Activated CD4-positive, alpha-beta T cell treated with anti-CD3 and anti-CD28 coated beads, Interleukin-2, amount 50 U/mL, for 4 hours (primary cell): ENCODE results near the gene BBS9.

Experiments
- DNase-seq, 2 experiments: peaks; one replicate each; pipeline ENCODE4 v3.0.0-alpha.2; 2020

BBS9 gene

DNA sequence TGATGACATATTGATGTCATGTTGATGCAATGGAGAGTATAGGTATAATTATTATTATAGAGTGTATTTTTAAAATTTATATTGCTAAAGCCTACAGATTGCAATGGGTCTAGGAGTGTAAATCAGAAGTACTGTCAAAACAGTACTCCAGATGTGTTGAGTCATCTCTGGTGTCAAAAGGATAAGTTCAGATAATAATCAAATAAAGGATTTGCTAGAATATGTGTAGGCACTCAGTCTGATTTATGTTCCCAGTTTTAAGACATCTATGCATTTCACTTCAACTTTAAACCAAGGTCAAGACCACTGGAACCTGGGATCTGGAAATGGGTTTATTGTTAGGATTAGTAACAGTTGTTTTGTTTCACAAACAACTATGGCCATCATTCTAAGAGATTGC is 433.6 kb downstream of the BBS9 start:
- no peak for DNase-seq

DNA sequence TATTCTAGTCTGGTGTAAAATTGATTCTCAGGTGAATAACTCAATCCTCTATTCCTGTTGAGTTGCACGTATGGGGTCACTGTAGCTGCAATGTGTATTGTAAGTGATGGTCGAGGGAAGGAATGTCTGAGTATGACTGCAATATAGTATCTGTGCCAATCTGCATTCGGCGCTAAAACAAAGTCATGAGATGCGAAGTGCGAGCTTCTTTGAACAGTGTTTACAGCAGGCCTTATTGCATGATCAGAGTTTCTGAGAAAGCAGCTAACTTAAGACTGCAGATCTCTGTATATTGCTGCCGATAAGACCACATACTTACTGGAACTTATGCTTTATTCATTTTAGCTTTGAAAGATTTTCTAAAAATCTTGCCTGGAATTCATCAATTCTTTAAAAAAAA is 434.3 kb downstream of the BBS9 start:
- DNase-seq = no peak

GRCh38 chr7:33578166-33578565 is 448.8 kb downstream of the BBS9 start:
- no peak for DNase-seq

DNA sequence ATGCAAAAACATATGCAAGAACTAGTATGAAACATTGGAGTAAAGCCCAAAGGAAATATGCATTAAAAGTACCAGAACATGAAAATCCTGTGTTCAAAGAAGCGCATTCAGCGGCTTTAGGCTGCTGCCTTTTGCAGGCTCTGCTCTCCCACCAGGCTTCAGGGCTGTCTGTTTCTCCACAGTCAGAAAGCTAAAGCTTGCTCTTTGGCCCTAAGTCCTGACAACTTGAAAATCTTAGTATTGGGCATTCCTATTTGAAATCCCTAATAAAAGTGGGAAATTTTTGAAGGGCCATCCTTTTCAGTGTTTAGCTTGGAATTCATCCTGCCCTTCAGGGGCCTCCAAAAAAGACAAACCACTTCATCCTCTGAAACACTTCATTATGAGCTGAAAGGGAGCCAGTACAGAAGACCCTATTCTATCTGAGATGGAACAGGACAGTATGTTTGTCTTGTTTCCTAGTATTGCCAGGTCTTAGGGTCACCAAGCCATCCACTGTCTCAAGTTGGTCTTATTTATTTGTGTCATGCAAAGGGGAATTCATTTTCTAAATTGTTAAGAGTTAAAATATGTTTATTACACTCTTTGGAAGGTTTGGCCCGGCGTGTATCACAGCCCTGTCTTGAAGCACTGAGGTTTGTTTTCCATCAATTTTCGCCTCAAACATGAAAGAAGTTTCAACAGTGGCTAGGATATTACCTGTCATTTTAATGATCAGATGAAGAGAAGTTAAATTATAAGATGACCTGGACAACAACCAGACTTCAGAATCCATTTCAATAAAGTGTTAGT is 449.7 kb downstream of the BBS9 start:
- DNase-seq = no peak

- no peak for DNase-seq
Observed at GRCh38 chr7:33579673-33579960, 450.3 kb downstream of the BBS9 start.

DNA sequence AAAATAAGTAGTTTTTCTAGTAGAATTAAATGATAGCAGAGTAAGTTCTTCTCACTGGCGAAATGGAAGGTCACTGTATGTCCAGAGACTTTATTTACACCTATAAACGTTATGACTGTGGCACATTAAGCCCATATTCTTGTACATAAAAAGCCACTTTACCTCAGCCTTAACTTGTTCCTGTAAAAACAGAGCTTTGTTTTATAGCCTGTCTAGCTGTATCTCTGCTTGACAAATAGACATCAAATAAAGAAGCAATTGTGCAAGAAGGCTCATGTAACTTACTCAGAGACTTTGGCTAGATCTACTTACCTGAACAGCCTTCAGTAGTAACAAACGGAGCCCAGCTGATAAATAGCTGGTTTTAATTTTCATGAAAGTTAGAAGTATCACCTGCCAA is 451.9 kb downstream of the BBS9 start:
- DNase-seq = no peak

- no peak for DNase-seq
Observed at GRCh38 chr7:33582104-33582503, 452.7 kb downstream of the BBS9 start.

DNA sequence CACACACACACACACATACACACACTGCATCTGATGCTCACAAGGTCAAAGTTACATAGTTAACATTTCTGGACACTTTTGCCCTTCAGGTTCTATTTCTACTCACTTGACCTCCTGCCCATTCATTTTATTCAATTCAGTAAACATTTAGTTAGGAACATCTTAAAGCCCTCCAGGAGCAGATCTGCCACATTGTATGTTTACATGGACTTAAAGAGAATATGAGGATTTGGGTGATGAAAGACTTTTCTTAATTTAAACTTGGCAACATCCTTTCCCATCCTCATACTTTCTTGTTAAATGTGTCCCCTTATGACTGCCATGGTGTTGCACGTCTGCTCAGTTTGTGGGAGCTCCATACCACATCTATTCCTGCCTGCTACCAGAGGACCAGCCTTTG is 453.2 kb downstream of the BBS9 start:
- no peak for DNase-seq

- DNase-seq = no peak
Observed at GRCh38 chr7:33589911-33590310, 460.5 kb downstream of the BBS9 start.

DNA sequence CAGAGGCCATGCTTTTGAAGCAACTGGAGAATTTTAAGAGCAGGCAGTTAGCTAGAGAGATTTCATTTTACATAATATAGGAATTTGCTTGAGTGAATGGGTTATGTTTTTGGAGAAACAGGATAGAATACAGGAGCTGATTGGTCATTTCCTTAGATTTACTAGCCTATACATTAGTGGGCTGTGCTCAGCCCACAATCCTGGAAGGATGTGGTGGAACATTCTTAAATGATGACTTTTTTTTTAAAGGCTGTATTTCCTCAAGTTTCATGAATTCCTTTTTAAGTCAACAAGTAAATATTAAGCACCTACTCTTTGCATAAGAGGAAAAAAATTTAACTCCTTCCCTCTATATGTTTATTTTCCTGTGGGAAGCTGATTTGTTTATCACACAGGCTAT is 461.6 kb downstream of the BBS9 start:
- DNase-seq = no peak

DNA sequence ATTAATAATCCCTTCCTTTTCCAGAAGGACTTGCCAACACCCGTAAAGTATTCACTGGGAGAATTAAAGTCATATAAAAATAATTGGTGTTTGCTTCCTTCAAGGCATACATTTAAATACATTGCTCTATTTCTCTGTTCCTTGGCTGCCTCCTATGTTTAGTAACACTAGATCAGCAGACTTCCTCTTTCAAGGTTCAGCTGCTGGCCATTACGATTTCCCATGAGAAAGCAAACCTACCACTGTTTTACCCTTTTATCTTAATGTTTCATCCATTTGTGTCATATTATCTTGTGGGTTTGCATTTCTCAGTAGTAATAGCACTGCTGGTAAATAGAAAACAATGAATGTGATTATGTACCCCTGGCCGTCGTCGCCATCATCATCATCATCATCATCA is 462.1 kb downstream of the BBS9 start:
- no peak for DNase-seq

- DNase-seq = no peak
Observed at GRCh38 chr7:33592718-33593117, 463.4 kb downstream of the BBS9 start.

DNA sequence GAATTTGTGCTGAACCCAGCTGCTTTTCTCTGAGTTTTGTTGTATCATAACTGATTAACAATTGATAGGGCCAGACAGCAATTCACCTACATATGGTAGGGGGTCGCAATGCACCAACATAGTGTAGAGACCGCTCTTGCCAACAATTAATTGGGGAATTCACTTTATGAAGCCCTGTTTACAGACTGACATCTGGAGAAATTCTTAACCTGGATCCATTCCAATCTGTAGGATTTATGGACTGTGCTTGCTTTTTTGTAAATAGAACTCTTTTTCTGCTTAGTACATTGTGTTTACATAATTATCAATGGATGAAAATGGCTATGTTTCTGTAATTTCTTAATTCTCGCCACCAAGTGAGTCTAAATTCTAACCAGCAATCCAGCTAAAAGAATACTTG is 464.2 kb downstream of the BBS9 start:
- no peak for DNase-seq

GRCh38 chr7:33596686-33597085 is 467.3 kb downstream of the BBS9 start:
- DNase-seq = no peak

- no peak for DNase-seq
Observed at GRCh38 chr7:33597181-33597580, 467.8 kb downstream of the BBS9 start.

DNA sequence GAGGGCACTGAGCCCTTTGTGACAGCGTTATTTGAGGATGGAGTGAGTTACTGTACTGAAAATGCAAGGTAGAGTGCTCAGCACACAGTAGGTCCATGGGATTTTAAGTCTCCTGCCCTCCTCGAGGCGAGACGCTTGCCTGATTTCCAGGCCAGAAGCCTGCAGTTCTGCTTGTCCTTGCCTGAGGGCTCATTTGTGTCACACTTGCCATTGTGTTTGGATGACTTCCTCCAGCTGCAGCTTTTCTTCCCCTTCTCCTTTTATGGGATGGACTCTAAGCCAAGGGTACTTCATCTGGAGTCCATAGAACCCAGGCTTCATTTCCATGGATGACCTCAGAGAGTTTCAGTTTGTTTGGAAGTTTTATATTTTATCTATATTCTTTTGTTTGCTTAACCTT is 471.7 kb downstream of the BBS9 start:
- DNase-seq = no peak

GRCh38 chr7:33601884-33602283 is 472.5 kb downstream of the BBS9 start:
- DNase-seq = no peak

GRCh38 chr7:33604056-33604455 is 474.7 kb downstream of the BBS9 start:
- no peak for DNase-seq

DNA sequence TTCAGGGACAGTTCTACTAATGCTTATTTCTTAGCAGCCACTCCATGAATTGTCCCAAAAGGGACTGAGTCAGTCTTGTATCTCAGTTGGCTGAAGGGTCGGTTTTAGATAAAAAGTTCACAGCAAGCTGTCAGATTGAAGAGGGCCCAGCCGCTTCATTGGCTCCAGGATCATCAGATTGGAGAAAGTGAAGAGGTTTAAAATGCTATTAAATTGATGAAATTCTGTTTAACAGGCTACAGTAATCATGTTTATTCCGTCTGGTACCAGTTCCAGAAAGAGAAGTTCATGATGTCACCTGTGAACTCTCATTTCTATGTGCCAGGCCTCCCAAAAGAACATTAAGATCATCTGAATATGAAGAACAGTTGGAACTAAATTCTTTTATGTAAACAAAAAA is 481.6 kb downstream of the BBS9 start:
- DNase-seq = no peak

GRCh38 chr7:33612442-33612841 is 483.1 kb downstream of the BBS9 start:
- no peak for DNase-seq

- no peak for DNase-seq
Observed at GRCh38 chr7:33614357-33615117, 485.2 kb downstream of the BBS9 start.

GRCh38 chr7:33616752-33617151 is 487.4 kb downstream of the BBS9 start:
- DNase-seq = no peak

DNA sequence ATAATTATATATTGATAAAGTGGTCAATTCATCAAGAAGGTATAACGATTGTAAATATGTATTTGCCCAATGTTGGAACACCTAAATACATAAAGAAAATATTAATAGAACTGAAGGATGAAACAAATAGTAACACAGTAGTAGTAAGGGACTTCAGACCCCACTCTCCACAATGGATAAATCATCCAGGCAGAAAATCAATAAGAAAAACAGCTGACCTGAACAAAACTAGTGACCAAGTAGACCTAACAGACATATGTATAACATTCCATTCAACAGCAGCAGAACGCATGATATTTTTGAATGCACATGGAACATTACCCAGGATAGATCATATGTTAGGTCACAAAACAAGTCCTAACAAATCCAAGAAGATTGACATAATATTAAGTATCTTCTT is 489.9 kb downstream of the BBS9 start:
- DNase-seq = no peak

- DNase-seq = no peak
Observed at GRCh38 chr7:33623267-33623666, 493.9 kb downstream of the BBS9 start.

GRCh38 chr7:33624215-33624614 is 494.9 kb downstream of the BBS9 start:
- no peak for DNase-seq
